Measurements from ENCODE around the gene SULF2.
"Not testable (repeated sequence)": the region's sequence is repeated elsewhere in the genome, so short reads cannot be mapped to it uniquely, and the experiment has no call there.

The SULF2 gene

DNA sequence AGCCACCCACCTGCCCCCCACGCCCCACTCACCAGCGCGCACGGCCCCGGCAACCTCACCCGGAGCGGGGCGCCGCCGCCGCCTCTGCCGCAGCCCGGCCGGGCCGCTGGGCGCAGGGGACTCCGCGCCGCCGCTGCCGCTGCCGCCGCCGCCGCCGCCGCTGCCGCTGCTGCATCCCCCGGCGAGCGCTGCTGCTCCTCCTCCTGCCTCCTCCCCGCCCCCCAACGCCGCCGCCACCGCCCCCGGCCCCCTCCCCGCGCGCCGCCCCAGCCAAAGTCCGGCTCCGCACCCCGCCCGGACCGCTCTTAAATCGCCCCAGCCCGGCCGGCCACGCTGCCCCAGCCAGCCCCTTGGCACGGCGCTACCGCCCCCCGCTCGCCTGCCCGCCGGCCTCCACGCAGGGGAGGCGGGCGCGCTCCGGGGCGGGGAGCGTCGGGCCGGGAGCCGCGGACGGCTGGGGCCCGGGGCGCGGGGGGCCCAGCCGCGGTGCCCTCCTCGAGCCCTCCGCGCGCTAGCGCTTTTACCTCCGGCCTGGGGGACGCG, at the start of gene SULF2:
SULF2 (minus strand) TSS at position 171 of the 543 bp plus-strand sequence. CDS start 28,118 bp downstream, outside the sequence.
- POLR2A ChIA-PET: no interaction called here
- TF ChIP-seq, protein P1, sequence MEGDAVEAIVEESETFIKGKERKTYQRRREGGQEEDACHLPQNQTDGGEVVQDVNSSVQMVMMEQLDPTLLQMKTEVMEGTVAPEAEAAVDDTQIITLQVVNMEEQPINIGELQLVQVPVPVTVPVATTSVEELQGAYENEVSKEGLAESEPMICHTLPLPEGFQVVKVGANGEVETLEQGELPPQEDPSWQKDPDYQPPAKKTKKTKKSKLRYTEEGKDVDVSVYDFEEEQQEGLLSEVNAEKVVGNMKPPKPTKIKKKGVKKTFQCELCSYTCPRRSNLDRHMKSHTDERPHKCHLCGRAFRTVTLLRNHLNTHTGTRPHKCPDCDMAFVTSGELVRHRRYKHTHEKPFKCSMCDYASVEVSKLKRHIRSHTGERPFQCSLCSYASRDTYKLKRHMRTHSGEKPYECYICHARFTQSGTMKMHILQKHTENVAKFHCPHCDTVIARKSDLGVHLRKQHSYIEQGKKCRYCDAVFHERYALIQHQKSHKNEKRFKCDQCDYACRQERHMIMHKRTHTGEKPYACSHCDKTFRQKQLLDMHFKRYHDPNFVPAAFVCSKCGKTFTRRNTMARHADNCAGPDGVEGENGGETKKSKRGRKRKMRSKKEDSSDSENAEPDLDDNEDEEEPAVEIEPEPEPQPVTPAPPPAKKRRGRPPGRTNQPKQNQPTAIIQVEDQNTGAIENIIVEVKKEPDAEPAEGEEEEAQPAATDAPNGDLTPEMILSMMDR (IDR thresholded peaks at IDR 0.05; ENCODE audit: control extremely low read depth, extremely low read depth, low read depth, missing control alignments): no peak
- CTCF ChIA-PET: interaction anchor here (1.2 to 2.4 kb wide), 7 partner anchors 18 to 835 kb away, joined by 4 to 58 read pairs (median 6); no protein-coding TSS in a partner anchor
- no peak for DNase-seq (ENCODE audit: extremely low spot score)

DNA sequence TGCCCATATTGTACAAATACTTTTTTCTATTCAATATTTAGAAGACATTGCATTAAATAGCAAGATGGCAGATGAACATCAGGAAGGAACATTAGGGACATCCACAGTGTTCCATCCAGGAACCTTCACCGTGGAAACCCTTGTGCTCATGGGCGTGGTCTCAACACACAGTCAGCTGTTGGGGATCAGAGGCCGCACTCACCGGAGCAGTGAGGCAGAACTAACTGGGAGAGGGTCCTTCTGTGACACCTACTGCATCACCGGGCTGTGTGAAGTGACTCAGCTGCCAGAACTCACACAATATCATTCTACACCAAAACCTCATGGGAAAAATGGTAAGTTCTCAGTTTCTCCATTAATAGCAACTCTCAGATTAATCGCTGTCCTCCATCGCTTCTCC, 46.4 kb upstream of the SULF2 start:
- DNase-seq (ENCODE audit: extremely low spot score); CTCF ChIA-PET; POLR2A ChIA-PET: not testable (repeated sequence)

DNA sequence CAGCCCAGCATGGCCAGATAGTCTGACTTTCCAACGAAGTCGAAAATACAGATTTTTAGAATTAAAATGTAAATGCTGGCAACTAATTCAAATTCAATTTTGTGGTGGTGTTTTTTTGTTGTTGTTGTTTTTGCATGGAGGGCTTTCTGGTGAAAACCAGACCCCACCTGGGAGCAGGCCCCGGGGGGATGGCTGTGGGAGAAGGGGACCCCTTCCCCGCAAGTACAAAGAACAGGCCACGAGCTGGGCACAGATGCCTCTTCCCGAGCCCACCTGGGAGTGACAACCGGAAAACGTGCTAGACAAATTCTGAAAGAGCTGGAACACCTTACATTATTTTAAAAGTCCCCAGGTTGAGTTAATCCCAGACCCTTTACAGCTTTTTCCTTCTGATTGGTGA, 41.4 kb upstream of the SULF2 start:
- CTCF ChIA-PET; POLR2A ChIA-PET; DNase-seq (ENCODE audit: extremely low spot score): not testable (repeated sequence)

DNA sequence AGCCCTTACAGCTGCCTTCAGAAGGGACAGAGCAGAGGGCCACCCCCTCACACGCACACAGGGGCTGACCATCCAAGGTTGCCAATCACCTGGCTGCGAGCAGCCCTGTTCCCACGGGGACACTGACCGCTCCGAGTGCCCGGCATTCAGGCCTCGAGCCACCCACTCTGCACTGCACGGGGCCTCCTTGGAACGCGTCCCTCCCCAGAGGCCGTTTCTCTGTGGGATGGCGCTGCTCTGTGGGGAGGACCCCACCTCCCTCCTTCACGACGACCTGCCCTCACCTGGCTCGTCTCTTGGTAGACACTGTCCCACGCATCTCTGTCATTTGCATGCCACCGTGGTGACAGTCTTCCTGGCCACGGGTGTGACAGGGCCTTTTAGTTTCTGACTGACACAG, 40.7 kb upstream of the SULF2 start:
- POLR2A ChIA-PET: not testable (repeated sequence)

DNA sequence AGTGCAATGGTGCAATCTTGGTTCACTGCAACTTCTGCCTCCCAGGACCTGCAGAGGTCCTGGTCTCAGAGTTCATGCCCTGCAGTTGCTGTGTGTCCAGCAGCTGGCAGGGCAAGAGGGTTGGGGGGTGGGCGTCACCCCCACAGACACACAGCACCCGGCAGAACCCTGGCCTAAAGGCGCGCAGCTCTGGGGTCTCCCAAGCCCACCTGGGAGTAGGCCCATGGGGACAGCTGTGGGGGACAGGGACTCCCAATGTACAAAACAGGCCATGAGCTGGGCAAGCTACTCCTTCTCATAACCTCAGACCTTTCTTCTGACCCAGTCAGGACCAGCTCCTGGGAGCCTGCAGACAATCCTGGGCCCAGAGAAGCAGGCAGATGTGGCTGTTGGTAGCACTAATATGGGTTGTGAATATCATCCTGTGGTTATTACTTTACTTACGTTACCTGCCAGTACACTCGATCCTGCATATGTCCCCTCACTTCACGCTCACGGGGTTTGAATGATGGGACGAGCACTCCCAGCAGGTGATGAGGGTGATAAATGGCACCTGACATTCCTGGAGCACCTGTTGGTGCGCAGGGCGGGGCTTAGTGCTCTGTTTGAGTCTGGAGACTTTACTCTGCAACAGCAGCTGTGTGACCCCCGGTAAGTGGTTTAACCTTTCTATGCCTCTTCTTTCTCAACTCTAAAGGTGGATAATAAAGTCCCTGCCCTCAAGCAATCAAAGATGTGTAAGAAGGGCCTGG, 39.9 kb upstream of the SULF2 start:
- no peak for DNase-seq (ENCODE audit: extremely low spot score)
- ChIA-PET CTCF (no interaction called here), POLR2A (no interaction called here)
- TF ChIP-seq, protein P1 (IDR thresholded peaks at IDR 0.05; ENCODE audit: control extremely low read depth, extremely low read depth, low read depth, missing control alignments): no peak

More for the DNA sequence above, 40.7 kb upstream of the SULF2 start:
- CTCF ChIA-PET; DNase-seq (ENCODE audit: extremely low spot score): not testable (repeated sequence)

DNA sequence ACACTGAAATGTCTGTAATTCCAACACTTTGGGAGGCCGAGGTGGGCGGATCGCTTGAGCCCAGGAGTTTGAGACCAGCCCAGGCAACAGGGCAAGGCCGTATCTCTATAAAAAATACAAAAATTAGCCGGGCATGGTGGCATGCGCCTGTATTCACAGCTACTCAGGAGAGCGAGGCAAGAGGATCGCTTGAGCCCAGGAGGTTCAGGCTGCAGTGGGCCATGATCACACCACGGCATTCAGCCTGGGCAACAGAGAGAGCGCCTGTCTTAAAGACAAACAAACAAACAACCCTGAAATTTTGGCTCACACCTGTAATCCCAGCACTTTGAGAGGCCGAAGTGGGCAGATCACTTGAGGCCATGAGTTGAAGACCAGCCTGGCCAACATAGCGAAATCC, 38.7 kb upstream of the SULF2 start:
- CTCF ChIA-PET; DNase-seq (ENCODE audit: extremely low spot score); POLR2A ChIA-PET: not testable (repeated sequence)

DNA sequence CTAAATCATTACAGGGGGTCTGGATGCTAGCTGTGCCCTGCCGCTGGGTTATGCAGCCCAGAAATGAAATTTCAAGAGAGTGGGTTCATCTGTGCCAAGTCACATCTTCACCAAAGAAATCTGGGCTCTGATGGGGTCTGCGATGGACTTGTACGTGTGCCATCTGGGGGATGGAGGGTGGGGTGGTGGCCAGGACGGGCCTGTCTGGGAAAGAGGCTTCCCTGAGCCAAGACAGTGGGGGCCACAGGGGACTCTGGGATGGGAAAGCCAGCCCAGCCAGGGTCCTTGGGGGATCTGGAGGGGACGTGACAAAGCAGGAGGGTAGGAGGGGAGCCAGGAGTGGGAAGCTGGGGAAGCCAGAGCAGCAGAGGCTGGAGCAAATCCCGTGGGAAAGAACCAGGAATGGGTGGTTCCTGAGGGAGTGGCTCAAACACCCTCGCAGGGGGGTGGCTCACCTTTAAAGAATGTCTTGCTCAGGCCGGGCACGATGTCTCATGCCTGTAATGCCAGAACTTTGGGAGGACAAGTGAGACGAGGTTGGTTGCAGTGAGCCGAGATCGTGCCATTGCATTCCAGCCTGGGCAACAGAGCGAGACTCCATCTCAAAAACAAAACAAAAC, 36.3 kb upstream of the SULF2 start:
- TF ChIP-seq, protein P1 (IDR thresholded peaks at IDR 0.05; ENCODE audit: control extremely low read depth, extremely low read depth, low read depth, missing control alignments): no peak
- ChIA-PET CTCF (no interaction called here), POLR2A (no interaction called here)
- DNase-seq (ENCODE audit: extremely low spot score): no peak

DNA sequence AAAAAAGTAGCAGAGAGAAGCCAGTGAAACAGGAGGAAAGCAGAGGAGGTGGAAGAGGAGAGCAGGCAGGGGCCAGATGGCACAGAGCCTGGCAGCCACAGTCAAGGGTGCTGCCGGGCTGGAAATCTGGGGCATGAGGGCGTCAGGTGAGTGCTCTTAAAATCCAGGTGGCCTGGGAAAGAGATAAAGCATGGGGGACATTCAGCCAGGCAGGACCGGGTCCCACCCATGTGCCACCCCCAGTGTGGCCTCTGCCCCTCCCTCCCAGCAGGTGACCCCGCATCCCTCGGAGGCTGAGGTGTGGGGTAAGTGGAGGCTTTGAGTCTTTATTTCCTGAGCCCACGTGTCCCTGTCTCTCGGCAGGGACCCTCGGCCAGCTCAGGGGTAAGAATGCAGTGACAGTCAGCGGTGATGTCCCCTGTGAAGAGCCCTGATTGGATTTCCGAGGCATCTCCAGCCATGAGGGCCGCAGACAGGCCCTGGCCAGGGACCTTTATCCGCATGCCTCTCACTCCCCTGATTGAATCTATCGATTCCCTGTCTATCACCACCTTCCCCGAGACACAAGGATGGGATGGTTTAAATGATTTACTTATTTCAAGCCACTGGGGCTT, 33.8 kb upstream of the SULF2 start:
- ChIA-PET POLR2A (no interaction called here), CTCF (no interaction called here)
- TF ChIP-seq, protein P1 (IDR thresholded peaks at IDR 0.05; ENCODE audit: control extremely low read depth, extremely low read depth, low read depth, missing control alignments): no peak
- no peak for DNase-seq (ENCODE audit: extremely low spot score)

All from GM10248 (cell line).